HL-60 (cell line): ENCODE data around the gene TNRC6C.

Experiments
- DNase-seq, 2 experiments: peaks; one replicate each; pipeline ENCODE4 v3.0.0-alpha.2; 2010 to 2020; ENCODE audit warnings: low read depth in 1 of 2, low spot score in 1 of 2
- H3K27ac ChIP-seq: fragments of 250-450 bp; sonication (Bioruptor Pico); replicated peaks from 2 replicates; pipeline ENCODE4 v1.5.1; 2020; ENCODE audit warnings: mild to moderate bottlenecking, moderate library complexity
- H3K27me3 ChIP-seq: fragments of 250-450 bp; sonication (Bioruptor Pico); 2 replicates; pipeline ENCODE4 v1.5.1; 2021; ENCODE audit warnings: mild to moderate bottlenecking, moderate library complexity; ENCODE audit not compliant: insufficient read depth, poor library complexity, severe bottlenecking
- H3K4me3 ChIP-seq: replicated peaks from 2 replicates; pipeline ENCODE4 v1.5.1; 2011; ENCODE audit warnings: mild to moderate bottlenecking, control low read depth, low read length; ENCODE audit not compliant: insufficient read depth
- GABPA ChIP-seq: IDR thresholded peaks from 2 replicates; pipeline ENCODE4 v1.6.1; 2012; ENCODE audit warnings: low read depth
- POLR2AphosphoS5 ChIP-seq: IDR thresholded peaks from 2 replicates; pipeline ENCODE4 v1.6.1; 2012; ENCODE audit warnings: low read depth
- SPI1 ChIP-seq: IDR thresholded peaks from 2 replicates; pipeline ENCODE4 v1.6.1; 2012; ENCODE audit warnings: low read depth, mild to moderate bottlenecking, borderline replicate concordance
- TF ChIP-seq, protein P1 (sequence below): IDR thresholded peaks from 2 replicates; pipeline ENCODE4 v1.6.1; 2012; ENCODE audit warnings: low read depth; ENCODE audit not compliant: insufficient replicate concordance
- TF ChIP-seq, protein P2 (sequence below): IDR thresholded peaks from one replicate; pipeline ENCODE4 v1.5.1; 2011; ENCODE audit warnings: low read length, control low read depth, inconsistent platforms; ENCODE audit not compliant: insufficient read depth

TNRC6C gene

DNA sequence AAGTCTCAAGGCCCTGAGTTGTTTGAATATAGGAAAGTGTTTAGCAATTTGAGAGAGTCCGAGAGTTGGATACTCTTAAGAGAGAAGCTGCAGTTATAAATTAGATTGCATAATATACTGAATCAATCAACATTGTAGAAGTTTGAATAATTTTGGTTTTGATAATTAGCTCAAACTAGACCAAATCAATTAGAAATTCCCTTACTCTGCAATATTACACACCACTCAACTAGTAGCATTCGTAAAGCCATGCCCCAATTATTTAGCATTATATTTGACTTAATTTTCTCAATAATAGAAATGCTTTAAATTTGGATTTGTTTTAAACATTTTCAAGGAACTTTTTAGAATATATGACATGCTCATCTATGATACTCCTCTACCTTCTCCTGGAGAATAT, 49.1 kb downstream of the TNRC6C start:
- no peak for DNase-seq
- TF ChIP-seq POLR2AphosphoS5, result no peak
- TF ChIP-seq, protein P1, sequence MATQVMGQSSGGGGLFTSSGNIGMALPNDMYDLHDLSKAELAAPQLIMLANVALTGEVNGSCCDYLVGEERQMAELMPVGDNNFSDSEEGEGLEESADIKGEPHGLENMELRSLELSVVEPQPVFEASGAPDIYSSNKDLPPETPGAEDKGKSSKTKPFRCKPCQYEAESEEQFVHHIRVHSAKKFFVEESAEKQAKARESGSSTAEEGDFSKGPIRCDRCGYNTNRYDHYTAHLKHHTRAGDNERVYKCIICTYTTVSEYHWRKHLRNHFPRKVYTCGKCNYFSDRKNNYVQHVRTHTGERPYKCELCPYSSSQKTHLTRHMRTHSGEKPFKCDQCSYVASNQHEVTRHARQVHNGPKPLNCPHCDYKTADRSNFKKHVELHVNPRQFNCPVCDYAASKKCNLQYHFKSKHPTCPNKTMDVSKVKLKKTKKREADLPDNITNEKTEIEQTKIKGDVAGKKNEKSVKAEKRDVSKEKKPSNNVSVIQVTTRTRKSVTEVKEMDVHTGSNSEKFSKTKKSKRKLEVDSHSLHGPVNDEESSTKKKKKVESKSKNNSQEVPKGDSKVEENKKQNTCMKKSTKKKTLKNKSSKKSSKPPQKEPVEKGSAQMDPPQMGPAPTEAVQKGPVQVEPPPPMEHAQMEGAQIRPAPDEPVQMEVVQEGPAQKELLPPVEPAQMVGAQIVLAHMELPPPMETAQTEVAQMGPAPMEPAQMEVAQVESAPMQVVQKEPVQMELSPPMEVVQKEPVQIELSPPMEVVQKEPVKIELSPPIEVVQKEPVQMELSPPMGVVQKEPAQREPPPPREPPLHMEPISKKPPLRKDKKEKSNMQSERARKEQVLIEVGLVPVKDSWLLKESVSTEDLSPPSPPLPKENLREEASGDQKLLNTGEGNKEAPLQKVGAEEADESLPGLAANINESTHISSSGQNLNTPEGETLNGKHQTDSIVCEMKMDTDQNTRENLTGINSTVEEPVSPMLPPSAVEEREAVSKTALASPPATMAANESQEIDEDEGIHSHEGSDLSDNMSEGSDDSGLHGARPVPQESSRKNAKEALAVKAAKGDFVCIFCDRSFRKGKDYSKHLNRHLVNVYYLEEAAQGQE, result no peak
- TF ChIP-seq SPI1, result no peak
- TF ChIP-seq, protein P2, sequence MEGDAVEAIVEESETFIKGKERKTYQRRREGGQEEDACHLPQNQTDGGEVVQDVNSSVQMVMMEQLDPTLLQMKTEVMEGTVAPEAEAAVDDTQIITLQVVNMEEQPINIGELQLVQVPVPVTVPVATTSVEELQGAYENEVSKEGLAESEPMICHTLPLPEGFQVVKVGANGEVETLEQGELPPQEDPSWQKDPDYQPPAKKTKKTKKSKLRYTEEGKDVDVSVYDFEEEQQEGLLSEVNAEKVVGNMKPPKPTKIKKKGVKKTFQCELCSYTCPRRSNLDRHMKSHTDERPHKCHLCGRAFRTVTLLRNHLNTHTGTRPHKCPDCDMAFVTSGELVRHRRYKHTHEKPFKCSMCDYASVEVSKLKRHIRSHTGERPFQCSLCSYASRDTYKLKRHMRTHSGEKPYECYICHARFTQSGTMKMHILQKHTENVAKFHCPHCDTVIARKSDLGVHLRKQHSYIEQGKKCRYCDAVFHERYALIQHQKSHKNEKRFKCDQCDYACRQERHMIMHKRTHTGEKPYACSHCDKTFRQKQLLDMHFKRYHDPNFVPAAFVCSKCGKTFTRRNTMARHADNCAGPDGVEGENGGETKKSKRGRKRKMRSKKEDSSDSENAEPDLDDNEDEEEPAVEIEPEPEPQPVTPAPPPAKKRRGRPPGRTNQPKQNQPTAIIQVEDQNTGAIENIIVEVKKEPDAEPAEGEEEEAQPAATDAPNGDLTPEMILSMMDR, result no peak
- TF ChIP-seq GABPA, result no peak
- Histone ChIP-seq H3K27me3 (no peaks in the 10 kb centered on the region), H3K4me3 (no peak overlapping the region), H3K27ac (no peak overlapping the region)

DNA sequence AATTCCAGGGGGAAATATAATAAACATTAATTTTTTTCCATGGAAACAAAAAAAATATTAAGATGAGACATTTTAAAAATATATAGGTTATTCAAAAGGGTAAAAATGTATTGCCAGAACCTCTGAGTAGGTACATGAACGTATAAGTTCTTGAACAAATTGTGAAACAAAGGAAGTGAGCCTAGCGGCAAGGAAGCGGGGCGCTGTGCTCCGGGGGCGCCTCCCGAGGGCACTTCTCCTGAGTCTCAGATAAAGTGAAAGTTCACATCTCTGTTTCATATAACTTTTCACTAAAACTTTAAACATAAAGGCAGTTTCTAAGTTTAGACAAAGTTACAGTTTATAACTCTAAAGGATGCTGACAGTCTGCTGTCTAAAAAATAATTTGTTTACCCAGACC, 52.3 kb downstream of the TNRC6C start:
- DNase-seq, result no peak
- Histone ChIP-seq H3K27ac (no peak overlapping the region), H3K4me3 (no peak overlapping the region), H3K27me3 (no peaks in the 10 kb centered on the region)
- TF ChIP-seq POLR2AphosphoS5 (no peak), GABPA (no peak), SPI1 (no peak)
- TF ChIP-seq, protein P1, result no peak
- TF ChIP-seq, protein P2, result no peak

DNA sequence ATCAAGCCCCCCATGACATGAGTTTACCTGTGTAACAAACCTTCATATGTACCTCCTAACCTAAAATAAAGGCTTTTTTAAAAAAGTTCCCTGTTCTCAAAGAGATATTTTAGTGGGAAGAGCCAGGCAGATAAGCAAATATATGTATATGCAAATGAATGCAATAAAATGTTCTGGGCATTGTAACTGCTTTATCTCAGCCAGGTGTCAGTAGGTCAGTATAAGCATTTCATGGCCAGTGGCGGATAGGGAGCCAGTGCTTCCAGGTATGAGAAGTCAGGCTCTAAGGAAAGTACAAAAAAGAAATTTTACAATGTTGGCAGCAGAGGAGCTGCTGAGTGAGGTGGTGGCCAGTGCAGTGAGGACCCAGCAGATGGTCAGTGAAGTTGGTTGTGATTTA, 53.9 kb downstream of the TNRC6C start:
- H3K4me3 ChIP-seq, result no peak overlapping the region
- no peak for DNase-seq
- H3K27me3 ChIP-seq, result no peaks in the 10 kb centered on the region
- no peak overlapping the region for H3K27ac ChIP-seq
- TF ChIP-seq, protein P1, result no peak
- no peak for TF ChIP-seq SPI1
- TF ChIP-seq GABPA, result no peak
- TF ChIP-seq, protein P2, result no peak
- TF ChIP-seq POLR2AphosphoS5, result no peak
